K562 (cell line): ENCODE results near the gene PARD6A. TPM values are rescaled to one million over a fixed set of nuclear protein-coding genes. Genes with fewer than 3 reads are reported as not detected.

Experiments used
- ARID4B ChIP-seq: sonication (generic); formaldehyde crosslinking; IDR thresholded peaks from 2 replicates; pipeline ENCODE4 v1.8.0; 2022; ENCODE audit warnings: mild to moderate bottlenecking, missing genetic modification reagents
- E4F1 ChIP-seq: fragments of 250-450 bp; sonication (Bioruptor Pico); IDR thresholded peaks from 2 replicates; pipeline ENCODE4 v1.5.0; 2021; ENCODE audit warnings: mild to moderate bottlenecking, borderline replicate concordance
- FOXK2 ChIP-seq, 2 experiments: fragments of 450-650 bp; IDR thresholded peaks in 1 of 2; conservative IDR thresholded peaks in 1 of 2; 2 replicates each; pipeline ENCODE4 v1.6.1; 2016; ENCODE audit warnings: low read depth in 2 of 2, mild to moderate bottlenecking in 1 of 2
- FOXP4 ChIP-seq: sonication (generic); formaldehyde crosslinking; IDR thresholded peaks from 2 replicates; pipeline ENCODE4 v1.8.0; 2022; ENCODE audit warnings: mild to moderate bottlenecking, missing genetic modification reagents, borderline replicate concordance
- NCOR1 ChIP-seq: fragments of 450-650 bp; IDR thresholded peaks from 2 replicates; pipeline ENCODE4 v1.6.1; 2016; ENCODE audit warnings: mild to moderate bottlenecking, moderate library complexity
- NR0B1 ChIP-seq: fragments of 450-650 bp; IDR thresholded peaks from one replicate; pipeline ENCODE4 v1.6.1; 2018; ENCODE audit warnings: mild to moderate bottlenecking, moderate library complexity; ENCODE audit not compliant: partially characterized antibody
- SREBF2 ChIP-seq: sonication (generic); formaldehyde crosslinking; IDR thresholded peaks from 2 replicates; pipeline ENCODE4 v1.4.0; 2020; ENCODE audit warnings: mild to moderate bottlenecking, missing genetic modification reagents
- TRIM28 ChIP-seq: fragments of 450-650 bp; IDR thresholded peaks from 2 replicates; pipeline ENCODE4 v1.6.1; 2017
- TSHZ1 ChIP-seq: fragments of 250-450 bp; sonication (Bioruptor Pico); IDR thresholded peaks from 2 replicates; pipeline ENCODE4 v1.4.0; 2020; ENCODE audit warnings: mild to moderate bottlenecking, moderate library complexity
- ZBTB2 ChIP-seq: fragments of 450-650 bp; IDR thresholded peaks from 2 replicates; pipeline ENCODE4 v1.6.1; 2016; ENCODE audit warnings: antibody characterized with exemption
- ZNF354B ChIP-seq: fragments of 250-450 bp; sonication (Bioruptor Pico); IDR thresholded peaks from 2 replicates; pipeline ENCODE4 v1.4.0; 2020
- ZNF384 ChIP-seq: IDR thresholded peaks from 2 replicates; pipeline ENCODE4 v1.6.1; 2012; ENCODE audit warnings: low read depth, low read length, improper control_type of control experiment
- polyA plus RNA-seq, 8 experiments: library from polyadenylated mRNA; depleted of rRNA in 4 of 8; stranded (reverse) in 5 of 8; unstranded in 3 of 8; fragments of >200 nt; fragmentation: Nextera tagmentation in 2 of 8; fragmentation: Illumina TruSeq in 1 of 8; extraction: Ambion mirVana in 2 of 8; extraction: Trizol in 1 of 8; gene quantifications; 2 replicates each; pipeline versions ENCODE4 v1.2.1 to v1.2.3, GENCODE V29; 2011 to 2014; ENCODE audit warnings: inconsistent platforms in 1 of 8, missing spikeins in 1 of 8
- total RNA-seq, 7 experiments: library from RNA; depleted of rRNA in 6 of 7; stranded (reverse); fragments of >200 nt in 6 of 7; fragmentation: Illumina TruSeq in 2 of 7; extraction: Trizol in 2 of 7; gene quantifications; 2 replicates each; pipeline versions ENCODE4 v1.2.1 to v1.2.3, GENCODE V29; 2011 to 2021; ENCODE audit warnings: low replicate concordance in 1 of 7

PARD6A gene
- total and polyA plus RNA-seq, 9 of the 15 experiments (the other 6 are each of a cell fraction or from before 2014, with no cell fraction given): 0.04 to 2.0 (median 0.44) TPM

GRCh38 chr16:67660564-67661028 is at the start of gene PARD6A (continued):
- TF ChIP-seq E4F1 (CRISPR knock-in tag) (no peak), ARID4B (CRISPR knock-in tag) (peak; percentile 58; the same call in 1 of the 2 replicates), ZNF354B (CRISPR knock-in tag) (no peak), NR0B1 (no peak), TSHZ1 (CRISPR knock-in tag) (no peak), ZBTB2 (no peak; the same call in 1 of the 2 replicates), FOXK2 (conservative IDR thresholded peaks at IDR 0.05 in 1 of 2, IDR thresholded peaks at IDR 0.05 in 1 of 2; ENCODE audit: low read depth in 2 of 2) (peak; percentile 39 to 74; a peak in 3 of 4 replicates), ZNF384 (no peak), FOXP4 (CRISPR knock-in tag) (no peak), TRIM28 (no peak), SREBF2 (peak; percentile 66; the same call in 1 of the 2 replicates), NCOR1 (no peak)
